GM06990 (cell line): ENCODE data around the gene A1BG.
"Not testable (repeated sequence)": the region's sequence is repeated elsewhere in the genome, so short reads cannot be mapped to it uniquely, and the experiment has no call there.

Source experiments
- DNase-seq: peaks from one replicate; pipeline ENCODE4 v3.0.0-alpha.2; 2011; ENCODE audit not compliant: insufficient read length; ENCODE audit errors: extremely low read depth
- H3K27me3 ChIP-seq: replicated peaks from 2 replicates; pipeline ENCODE4 v1.6.0; 2011; ENCODE audit warnings: low read length; ENCODE audit not compliant: control insufficient read depth, insufficient read depth
- H3K36me3 ChIP-seq: 2 replicates; pipeline ENCODE4 v1.5.1; 2011; ENCODE audit warnings: low read length; ENCODE audit not compliant: control insufficient read depth, insufficient read depth
- H3K4me3 ChIP-seq: replicated peaks from 2 replicates; pipeline ENCODE4 v1.5.1; 2011; ENCODE audit warnings: low read depth, mild to moderate bottlenecking, control low read depth, low read length
- TF ChIP-seq, protein P1 (sequence below): IDR thresholded peaks from 2 replicates; pipeline ENCODE4 v1.5.1; 2011; ENCODE audit warnings: low read length, control low read depth, mild to moderate bottlenecking, inconsistent platforms; ENCODE audit not compliant: insufficient read depth, poor library complexity, severe bottlenecking

A1BG gene

DNA sequence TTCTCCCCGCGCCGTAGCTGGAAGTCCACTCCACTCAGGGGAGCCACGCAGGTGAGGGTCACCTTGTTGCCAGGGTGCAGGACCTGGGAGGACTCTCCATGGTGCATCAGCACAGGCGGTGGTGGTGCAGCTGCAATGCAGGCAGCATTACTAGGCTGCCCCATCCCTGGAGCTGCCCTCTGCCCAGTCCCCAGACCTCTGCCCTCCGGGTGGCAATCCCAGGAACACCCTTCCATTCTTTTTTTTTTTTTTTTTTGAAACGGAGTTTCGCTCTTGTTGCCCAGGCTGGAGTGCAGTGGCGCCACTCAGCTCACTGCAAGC is 1.8 kb downstream of the A1BG start:
- TF ChIP-seq, protein P1, sequence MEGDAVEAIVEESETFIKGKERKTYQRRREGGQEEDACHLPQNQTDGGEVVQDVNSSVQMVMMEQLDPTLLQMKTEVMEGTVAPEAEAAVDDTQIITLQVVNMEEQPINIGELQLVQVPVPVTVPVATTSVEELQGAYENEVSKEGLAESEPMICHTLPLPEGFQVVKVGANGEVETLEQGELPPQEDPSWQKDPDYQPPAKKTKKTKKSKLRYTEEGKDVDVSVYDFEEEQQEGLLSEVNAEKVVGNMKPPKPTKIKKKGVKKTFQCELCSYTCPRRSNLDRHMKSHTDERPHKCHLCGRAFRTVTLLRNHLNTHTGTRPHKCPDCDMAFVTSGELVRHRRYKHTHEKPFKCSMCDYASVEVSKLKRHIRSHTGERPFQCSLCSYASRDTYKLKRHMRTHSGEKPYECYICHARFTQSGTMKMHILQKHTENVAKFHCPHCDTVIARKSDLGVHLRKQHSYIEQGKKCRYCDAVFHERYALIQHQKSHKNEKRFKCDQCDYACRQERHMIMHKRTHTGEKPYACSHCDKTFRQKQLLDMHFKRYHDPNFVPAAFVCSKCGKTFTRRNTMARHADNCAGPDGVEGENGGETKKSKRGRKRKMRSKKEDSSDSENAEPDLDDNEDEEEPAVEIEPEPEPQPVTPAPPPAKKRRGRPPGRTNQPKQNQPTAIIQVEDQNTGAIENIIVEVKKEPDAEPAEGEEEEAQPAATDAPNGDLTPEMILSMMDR = no peak
- Histone ChIP-seq H3K27me3 (no peaks in the 10 kb centered on the region), H3K36me3 (peaks cover 2% of the 10 kb centered on the region), H3K4me3 (no peak overlapping the region)
- no peak for DNase-seq

DNA sequence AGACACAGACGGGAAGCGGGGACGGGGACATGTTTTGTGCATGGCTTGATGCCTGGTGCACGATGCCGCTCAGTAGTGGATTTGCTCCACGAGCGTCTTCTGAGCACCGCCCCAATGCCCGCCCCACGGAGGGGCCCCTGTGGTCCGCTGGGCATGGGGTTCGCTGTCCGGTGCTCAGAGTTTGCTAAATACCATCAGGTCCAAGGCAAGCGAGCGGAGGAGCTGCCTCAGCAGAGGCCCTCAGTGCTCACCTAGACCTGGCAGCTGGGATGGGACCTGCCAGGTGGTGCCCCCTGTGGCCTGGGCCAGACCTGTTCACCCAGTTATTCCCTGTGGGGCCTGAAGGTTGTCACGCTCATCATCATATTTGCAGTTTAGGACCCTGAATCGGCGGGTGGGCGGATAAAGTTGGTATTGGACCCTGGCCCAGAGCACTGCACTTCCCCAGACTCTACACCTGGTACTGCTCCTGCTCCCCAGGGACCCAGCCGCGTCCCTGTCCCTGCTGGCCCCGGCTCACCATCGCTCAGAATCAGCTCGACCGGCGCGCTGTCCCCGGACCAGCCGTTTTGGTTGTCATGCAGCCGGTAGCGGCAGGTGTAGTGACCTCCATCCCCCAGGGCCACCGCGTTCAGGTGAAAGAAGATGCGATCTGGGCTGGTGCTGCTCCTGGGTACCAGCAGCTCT is 2.3 kb downstream of the A1BG start:
- DNase-seq = no peak
- TF ChIP-seq, protein P1 = no peak
- peaks cover 2% of the 10 kb centered on the region for H3K36me3 ChIP-seq
- no peak overlapping the region for H3K4me3 ChIP-seq
- no peaks in the 10 kb centered on the region for H3K27me3 ChIP-seq

DNA sequence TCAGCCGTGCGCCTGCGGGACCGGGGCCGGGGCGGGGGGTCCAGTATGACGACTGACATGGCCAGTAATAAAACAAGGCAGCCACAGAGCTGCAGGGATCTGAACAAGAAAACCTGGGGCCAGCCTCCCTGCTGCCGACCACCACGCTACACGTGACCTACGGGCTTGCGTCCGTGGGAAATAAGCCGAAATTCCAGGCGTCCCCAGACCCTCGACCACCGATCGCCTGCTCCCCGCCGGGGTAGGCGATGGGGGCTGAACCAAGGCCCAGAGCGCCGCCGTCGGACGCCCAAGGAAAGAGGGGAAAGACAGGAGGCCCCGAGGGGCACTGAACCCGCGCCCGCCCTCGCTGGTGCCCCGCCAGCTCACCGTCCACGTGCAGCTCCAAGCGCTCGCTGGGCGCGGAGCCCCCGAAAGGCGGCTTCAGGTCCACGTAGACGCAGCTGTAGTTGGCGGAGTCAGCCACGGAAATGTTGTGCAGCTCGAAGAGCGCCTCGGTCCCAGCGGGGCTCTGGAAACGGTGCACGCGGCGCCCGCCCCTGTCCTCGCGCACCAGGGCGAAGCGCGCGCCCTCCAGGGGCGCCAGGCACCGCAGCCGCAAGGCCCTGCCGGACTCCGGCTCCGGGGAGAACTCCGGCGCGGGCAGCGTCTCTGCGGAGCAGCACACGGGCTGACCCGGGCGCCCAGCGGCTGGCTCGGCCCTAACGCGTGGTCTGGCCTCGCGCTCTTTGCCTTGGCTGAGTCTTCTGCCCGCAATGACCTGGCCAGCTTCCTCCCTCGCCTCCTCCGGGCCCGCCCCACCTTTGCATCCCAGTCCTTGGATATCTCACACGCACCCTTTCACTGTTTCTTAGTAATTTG is 3.1 kb downstream of the A1BG start:
- DNase-seq = no peak
- Histone ChIP-seq H3K4me3 (no peak overlapping the region), H3K27me3 (no peaks in the 10 kb centered on the region), H3K36me3 (peaks cover 2% of the 10 kb centered on the region)
- TF ChIP-seq, protein P1 = no peak

DNA sequence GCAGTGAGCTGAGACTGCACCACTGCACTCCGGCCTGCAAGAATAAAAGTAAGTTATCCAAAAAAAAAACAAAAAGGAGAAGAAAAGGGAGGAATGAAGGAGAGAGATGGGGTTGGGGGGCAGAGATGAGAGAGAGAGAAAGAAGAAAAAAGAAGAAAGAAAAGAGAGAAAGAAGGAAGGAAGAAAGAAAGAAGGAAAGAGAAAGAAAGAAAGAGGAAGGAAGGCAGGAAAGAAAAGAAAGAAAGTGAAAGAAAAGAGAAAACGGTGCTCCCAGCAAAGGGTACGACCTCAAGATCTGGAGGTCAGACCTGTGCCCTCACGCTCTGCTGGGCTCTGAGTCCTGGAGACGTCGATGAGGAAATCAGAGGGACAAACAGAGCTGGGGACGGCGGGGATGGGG is 3.7 kb downstream of the A1BG start:
- Histone ChIP-seq H3K4me3 (no peak overlapping the region), H3K27me3 (no peaks in the 10 kb centered on the region), H3K36me3 (peaks cover 2% of the 10 kb centered on the region)
- DNase-seq = no peak
- TF ChIP-seq, protein P1 = no peak

DNA sequence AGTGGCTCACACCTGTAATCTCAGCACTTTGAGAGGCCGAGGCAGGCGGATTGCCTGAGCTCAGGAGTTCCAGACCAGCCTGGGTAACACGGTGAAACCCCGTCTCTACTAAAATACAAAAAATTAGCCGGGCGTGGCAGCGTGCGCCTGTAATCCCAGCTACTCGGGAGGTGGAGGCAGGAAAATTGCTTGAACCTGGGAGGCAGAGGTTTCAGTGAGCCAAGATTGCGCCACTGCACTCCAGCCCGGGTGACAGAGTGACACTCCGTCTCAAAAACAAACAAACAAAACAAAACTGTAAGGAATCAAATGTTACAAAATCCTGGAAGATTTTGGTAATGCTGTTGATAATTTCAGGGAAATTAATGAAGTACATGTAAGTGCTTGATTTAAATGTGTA is 5.2 kb downstream of the A1BG start:
- peak overlapping the region; percentile 84 for H3K4me3 ChIP-seq
- DNase-seq, H3K27me3 ChIP-seq, H3K36me3 ChIP-seq: not testable (repeated sequence)

DNA sequence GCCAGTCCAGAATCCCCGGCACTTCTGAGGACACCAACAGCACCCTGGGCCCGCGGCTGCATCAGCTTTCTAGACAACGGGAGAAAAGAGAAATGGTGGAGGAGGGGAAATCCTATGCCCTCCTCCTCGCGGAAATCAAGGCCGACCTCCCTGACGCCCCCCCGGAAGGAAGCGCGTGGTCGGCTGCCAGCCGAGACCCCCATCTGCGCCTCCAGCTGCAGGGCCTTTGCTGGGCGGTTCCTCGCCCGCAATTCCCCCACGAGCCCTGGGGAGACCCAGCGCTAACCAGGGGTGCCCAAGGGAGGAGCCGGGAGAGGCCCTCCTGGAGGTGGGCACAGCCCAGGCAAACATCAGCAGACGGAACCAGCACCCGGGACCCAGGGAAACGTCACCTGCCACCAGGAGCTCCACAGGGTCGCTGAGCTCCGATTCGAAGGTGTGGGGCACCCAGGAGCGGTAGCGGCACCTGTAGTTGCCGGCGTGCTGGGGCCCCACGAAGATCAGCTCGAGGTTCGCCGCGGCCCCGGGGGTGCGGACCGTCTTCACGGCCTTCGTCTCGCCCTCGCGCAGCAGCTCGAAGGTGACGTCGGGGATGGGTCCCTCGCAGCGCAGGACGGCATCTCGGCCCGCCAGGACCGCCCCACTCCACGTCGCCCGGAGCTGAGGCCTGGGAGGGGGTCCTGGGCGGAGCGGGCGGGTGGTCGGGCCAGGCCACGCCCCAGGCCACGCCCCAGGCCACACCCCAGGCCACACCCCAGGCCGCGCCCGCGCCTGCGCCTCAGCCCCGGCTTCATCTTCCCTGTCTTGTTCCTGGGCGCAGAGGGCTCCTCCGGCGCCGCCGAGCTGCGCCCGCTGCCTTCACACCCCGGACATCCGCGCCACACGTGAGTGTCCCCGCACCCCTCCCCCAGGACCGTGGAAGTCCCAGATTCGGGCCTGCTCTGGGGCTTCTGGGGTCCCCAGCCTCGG is 6.0 kb downstream of the A1BG start:
- Histone ChIP-seq H3K4me3 (peak overlapping the region; percentile 84), H3K27me3 (no peaks in the 10 kb centered on the region), H3K36me3 (peaks cover 2% of the 10 kb centered on the region)
- peak; percentile 84 for DNase-seq
- TF ChIP-seq, protein P1 = no peak
